Stromal cell of bone marrow (primary cell): ENCODE data around the gene NADK.
"Not testable (repeated sequence)": the region's sequence is repeated elsewhere in the genome, so short reads cannot be mapped to it uniquely, and the experiment has no call there.

Experiments used
- DNase-seq: peaks from one replicate; pipeline ENCODE4 v3.0.0-alpha.2; 2012; ENCODE audit warnings: low read depth

The NADK gene

GRCh38 chr1:1704284-1704957 lies 73.8 kb downstream of the NADK start:
- DNase-seq, result not testable (repeated sequence)

DNA sequence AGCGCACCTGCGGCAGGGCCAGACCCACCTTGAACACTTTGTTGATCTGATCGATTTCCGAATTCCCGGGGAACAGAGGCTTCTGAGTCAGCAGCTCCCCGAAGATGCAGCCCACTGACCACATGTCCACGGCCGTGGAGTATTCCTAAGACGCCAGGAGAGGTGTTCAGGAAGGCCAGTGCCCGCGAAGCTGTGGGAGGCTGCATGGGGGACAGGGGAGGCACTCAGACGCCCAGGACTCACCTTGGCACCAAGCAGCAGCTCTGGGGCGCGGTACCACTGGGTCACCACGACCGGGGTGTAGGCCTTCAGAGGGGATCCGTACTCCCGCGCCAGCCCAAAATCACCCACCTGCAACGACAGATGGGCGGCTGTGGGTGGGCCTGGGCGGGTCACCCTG lies 74.5 kb downstream of the NADK start:
- DNase-seq, result no peak

GRCh38 chr1:1702506-1702905 lies 75.8 kb downstream of the NADK start:
- not testable (repeated sequence) for DNase-seq
